HepG2 (cell line): ENCODE measurements around the gene CALR. TPM values are rescaled to one million over a fixed set of nuclear protein-coding genes. Genes with fewer than 3 reads are reported as not detected.

Source experiments
- BHLHE40 ChIP-seq: IDR thresholded peaks from 2 replicates; pipeline ENCODE4 v1.6.1; 2011; ENCODE audit warnings: low read length, improper control_type of control experiment
- DNMT1 ChIP-seq: sonication (generic); formaldehyde crosslinking; IDR thresholded peaks from 2 replicates; pipeline ENCODE4 v1.5.1; 2020; ENCODE audit warnings: mild to moderate bottlenecking, missing genetic modification reagents
- KAT7 ChIP-seq: IDR thresholded peaks from 2 replicates; pipeline ENCODE4 v1.6.1; 2018; ENCODE audit warnings: borderline replicate concordance, missing compliant biosample characterization
- KMT2A ChIP-seq: sonication (generic); formaldehyde crosslinking; IDR thresholded peaks from 2 replicates; pipeline ENCODE4 v1.4.0; 2020; ENCODE audit warnings: missing genetic modification reagents
- NRL ChIP-seq: sonication (generic); formaldehyde crosslinking; IDR thresholded peaks from 2 replicates; pipeline ENCODE4 v1.5.0; 2020; ENCODE audit warnings: missing genetic modification reagents, mild to moderate bottlenecking, moderate library complexity, borderline replicate concordance
- RXRB ChIP-seq: IDR thresholded peaks from 2 replicates; pipeline ENCODE4 v1.6.1; 2016; ENCODE audit warnings: borderline replicate concordance, missing genetic modification reagents, missing compliant biosample characterization
- TEAD2 ChIP-seq: sonication (generic); formaldehyde crosslinking; IDR thresholded peaks from 2 replicates; pipeline ENCODE4 v1.9.0; 2021; ENCODE audit warnings: missing genetic modification reagents
- ZKSCAN1 ChIP-seq: fragments of 150-350 bp; IDR thresholded peaks from 2 replicates; pipeline ENCODE4 v1.6.1; 2014; ENCODE audit warnings: low read length
- ZNF235 ChIP-seq: sonication (generic); formaldehyde crosslinking; IDR thresholded peaks from 2 replicates; pipeline ENCODE4 v1.8.1; 2023; ENCODE audit warnings: mild to moderate bottlenecking, missing genetic modification reagents, borderline replicate concordance
- ZNF263 ChIP-seq: sonication (generic); formaldehyde crosslinking; IDR thresholded peaks from 2 replicates; pipeline ENCODE4 v1.4.0; 2020; ENCODE audit warnings: missing genetic modification reagents
- ZNF605 ChIP-seq: sonication (generic); formaldehyde crosslinking; IDR thresholded peaks from 2 replicates; pipeline ENCODE4 v1.8.0; 2022; ENCODE audit warnings: mild to moderate bottlenecking, missing genetic modification reagents
- ZNF674 ChIP-seq: sonication (generic); formaldehyde crosslinking; IDR thresholded peaks from 2 replicates; pipeline ENCODE4 v1.5.0; 2020; ENCODE audit warnings: low read depth, mild to moderate bottlenecking, missing genetic modification reagents
- ZNF816 ChIP-seq: sonication (generic); formaldehyde crosslinking; IDR thresholded peaks from 2 replicates; pipeline ENCODE4 v1.8.0; 2022; ENCODE audit warnings: missing genetic modification reagents, mild to moderate bottlenecking, borderline replicate concordance
- ZSCAN9 ChIP-seq: IDR thresholded peaks from 2 replicates; pipeline ENCODE4 v1.6.1; 2016; ENCODE audit warnings: borderline replicate concordance
- polyA plus RNA-seq, 8 experiments: library from polyadenylated mRNA; depleted of rRNA in 3 of 8; stranded (reverse) in 7 of 8; unstranded in 1 of 8; fragments of >200 nt; fragmentation: Illumina TruSeq in 4 of 8; extraction: Trizol in 4 of 8; gene quantifications; 2 replicates each; pipeline versions ENCODE4 v1.2.1 to v1.2.3, GENCODE V29; 2011 to 2016; ENCODE audit warnings: low read depth in 4 of 8, missing spikeins in 1 of 8, mixed read lengths in 1 of 8; ENCODE audit not compliant: insufficient read depth in 1 of 8
- total RNA-seq, 5 experiments: library from RNA; depleted of rRNA; stranded (reverse); fragments of >200 nt; fragmentation: Illumina TruSeq; extraction: Trizol; gene quantifications; 2 replicates each; pipeline ENCODE4 v1.2.3, GENCODE V29; 2016; ENCODE audit warnings: low read depth in 1 of 5
- TF ChIP-seq, protein P1 (sequence below): IDR thresholded peaks from 2 replicates; pipeline ENCODE4 v1.6.1; 2016; ENCODE audit warnings: control low read depth
- TF ChIP-seq, protein P2 (sequence below): sonication (generic); formaldehyde crosslinking; IDR thresholded peaks from 2 replicates; pipeline ENCODE4 v1.8.0; 2022; ENCODE audit warnings: mild to moderate bottlenecking, missing genetic modification reagents, moderate library complexity
- TF ChIP-seq, protein P3 (sequence below), 2 experiments: sonication (generic) in 1 of 2; formaldehyde crosslinking in 1 of 2; IDR thresholded peaks; 2 replicates each; pipeline versions ENCODE4 v1.5.1 to v1.6.1; 2011 to 2020; ENCODE audit warnings: borderline replicate concordance in 1 of 2, low read depth in 1 of 2, low read length in 1 of 2, mild to moderate bottlenecking in 1 of 2, missing genetic modification reagents in 1 of 2, moderate library complexity in 1 of 2
- TF ChIP-seq, protein P4 (sequence below): sonication (generic); formaldehyde crosslinking; IDR thresholded peaks from 2 replicates; pipeline ENCODE4 v1.4.0; 2020; ENCODE audit warnings: missing genetic modification reagents
- TF ChIP-seq, protein P5 (sequence below): sonication (generic); formaldehyde crosslinking; IDR thresholded peaks from 2 replicates; pipeline ENCODE4 v1.4.0; 2020; ENCODE audit warnings: mild to moderate bottlenecking, missing genetic modification reagents
- TF ChIP-seq, protein P6 (sequence below): sonication (generic); formaldehyde crosslinking; IDR thresholded peaks from 2 replicates; pipeline ENCODE4 v1.4.0; 2020; ENCODE audit warnings: mild to moderate bottlenecking, missing genetic modification reagents

Gene CALR
- total and polyA plus RNA-seq, 2 of the 13 experiments (the other 11 are each of a cell fraction or from before 2014, with no cell fraction given), result 898 to 934 TPM

DNA sequence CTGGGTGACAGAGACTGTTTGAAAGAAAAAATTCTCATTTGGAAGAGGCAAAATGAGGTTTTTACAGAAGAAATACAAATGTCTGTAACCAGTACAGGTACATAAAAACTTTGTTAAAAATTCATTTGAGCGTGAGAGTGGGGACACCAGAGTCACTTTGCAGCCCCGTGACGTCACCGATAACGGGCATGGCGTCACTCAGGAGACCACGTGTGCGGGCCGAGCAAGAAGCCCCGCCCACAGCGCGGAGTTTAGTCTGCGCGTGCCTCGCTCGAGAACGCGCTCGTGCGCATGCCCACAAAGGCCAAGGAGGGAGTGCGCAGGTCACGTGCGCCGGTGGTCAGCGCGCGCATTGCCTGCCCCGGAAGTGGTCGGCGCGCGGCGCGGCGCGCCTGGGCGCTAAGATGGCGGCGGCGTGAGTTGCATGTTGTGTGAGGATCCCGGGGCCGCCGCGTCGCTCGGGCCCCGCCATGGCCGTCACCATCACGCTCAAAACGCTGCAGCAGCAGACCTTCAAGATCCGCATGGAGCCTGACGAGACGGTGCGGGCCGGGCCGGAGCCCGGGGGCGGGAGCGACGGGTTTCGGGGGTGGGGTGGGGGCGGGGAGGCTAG is 7.2 kb downstream of the CALR start, which contains the start of gene RAD23A (continued):
- TF ChIP-seq, protein P1, sequence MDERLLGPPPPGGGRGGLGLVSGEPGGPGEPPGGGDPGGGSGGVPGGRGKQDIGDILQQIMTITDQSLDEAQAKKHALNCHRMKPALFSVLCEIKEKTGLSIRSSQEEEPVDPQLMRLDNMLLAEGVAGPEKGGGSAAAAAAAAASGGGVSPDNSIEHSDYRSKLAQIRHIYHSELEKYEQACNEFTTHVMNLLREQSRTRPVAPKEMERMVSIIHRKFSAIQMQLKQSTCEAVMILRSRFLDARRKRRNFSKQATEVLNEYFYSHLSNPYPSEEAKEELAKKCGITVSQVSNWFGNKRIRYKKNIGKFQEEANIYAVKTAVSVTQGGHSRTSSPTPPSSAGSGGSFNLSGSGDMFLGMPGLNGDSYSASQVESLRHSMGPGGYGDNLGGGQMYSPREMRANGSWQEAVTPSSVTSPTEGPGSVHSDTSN (CRISPR knock-in tag), result no peak
- TF ChIP-seq, protein P2, sequence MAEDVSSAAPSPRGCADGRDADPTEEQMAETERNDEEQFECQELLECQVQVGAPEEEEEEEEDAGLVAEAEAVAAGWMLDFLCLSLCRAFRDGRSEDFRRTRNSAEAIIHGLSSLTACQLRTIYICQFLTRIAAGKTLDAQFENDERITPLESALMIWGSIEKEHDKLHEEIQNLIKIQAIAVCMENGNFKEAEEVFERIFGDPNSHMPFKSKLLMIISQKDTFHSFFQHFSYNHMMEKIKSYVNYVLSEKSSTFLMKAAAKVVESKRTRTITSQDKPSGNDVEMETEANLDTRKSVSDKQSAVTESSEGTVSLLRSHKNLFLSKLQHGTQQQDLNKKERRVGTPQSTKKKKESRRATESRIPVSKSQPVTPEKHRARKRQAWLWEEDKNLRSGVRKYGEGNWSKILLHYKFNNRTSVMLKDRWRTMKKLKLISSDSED (CRISPR knock-in tag), result no peak
- TF ChIP-seq ZNF674 (CRISPR knock-in tag), result no peak
- peak; percentile 100 for TF ChIP-seq BHLHE40
- TF ChIP-seq, protein P3, sequence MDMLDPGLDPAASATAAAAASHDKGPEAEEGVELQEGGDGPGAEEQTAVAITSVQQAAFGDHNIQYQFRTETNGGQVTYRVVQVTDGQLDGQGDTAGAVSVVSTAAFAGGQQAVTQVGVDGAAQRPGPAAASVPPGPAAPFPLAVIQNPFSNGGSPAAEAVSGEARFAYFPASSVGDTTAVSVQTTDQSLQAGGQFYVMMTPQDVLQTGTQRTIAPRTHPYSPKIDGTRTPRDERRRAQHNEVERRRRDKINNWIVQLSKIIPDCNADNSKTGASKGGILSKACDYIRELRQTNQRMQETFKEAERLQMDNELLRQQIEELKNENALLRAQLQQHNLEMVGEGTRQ (IDR thresholded peaks at IDR 0.05; ENCODE audit: low read depth, low read length), result peak; percentile 97
- TF ChIP-seq, protein P3 (CRISPR knock-in tag; IDR thresholded peaks at IDR 0.05; ENCODE audit: borderline replicate concordance), result peak; percentile 98; the same call in 1 of the 2 replicates
- TF ChIP-seq, protein P4, sequence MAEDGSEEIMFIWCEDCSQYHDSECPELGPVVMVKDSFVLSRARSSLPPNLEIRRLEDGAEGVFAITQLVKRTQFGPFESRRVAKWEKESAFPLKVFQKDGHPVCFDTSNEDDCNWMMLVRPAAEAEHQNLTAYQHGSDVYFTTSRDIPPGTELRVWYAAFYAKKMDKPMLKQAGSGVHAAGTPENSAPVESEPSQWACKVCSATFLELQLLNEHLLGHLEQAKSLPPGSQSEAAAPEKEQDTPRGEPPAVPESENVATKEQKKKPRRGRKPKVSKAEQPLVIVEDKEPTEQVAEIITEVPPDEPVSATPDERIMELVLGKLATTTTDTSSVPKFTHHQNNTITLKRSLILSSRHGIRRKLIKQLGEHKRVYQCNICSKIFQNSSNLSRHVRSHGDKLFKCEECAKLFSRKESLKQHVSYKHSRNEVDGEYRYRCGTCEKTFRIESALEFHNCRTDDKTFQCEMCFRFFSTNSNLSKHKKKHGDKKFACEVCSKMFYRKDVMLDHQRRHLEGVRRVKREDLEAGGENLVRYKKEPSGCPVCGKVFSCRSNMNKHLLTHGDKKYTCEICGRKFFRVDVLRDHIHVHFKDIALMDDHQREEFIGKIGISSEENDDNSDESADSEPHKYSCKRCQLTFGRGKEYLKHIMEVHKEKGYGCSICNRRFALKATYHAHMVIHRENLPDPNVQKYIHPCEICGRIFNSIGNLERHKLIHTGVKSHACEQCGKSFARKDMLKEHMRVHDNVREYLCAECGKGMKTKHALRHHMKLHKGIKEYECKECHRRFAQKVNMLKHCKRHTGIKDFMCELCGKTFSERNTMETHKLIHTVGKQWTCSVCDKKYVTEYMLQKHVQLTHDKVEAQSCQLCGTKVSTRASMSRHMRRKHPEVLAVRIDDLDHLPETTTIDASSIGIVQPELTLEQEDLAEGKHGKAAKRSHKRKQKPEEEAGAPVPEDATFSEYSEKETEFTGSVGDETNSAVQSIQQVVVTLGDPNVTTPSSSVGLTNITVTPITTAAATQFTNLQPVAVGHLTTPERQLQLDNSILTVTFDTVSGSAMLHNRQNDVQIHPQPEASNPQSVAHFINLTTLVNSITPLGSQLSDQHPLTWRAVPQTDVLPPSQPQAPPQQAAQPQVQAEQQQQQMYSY (CRISPR knock-in tag), result peak; percentile 56; the same call in 1 of the 2 replicates
- TF ChIP-seq ZSCAN9 (CRISPR knock-in tag), result peak; percentile 55; the same call in 1 of the 2 replicates
- 0 out of 2 replicates have a peak, but pooled peaks have one; percentile 60 for TF ChIP-seq ZNF816
- no peak for TF ChIP-seq TEAD2 (CRISPR knock-in tag)
- peak; percentile 71; the same call in 1 of the 2 replicates for TF ChIP-seq ZNF605 (CRISPR knock-in tag)
- TF ChIP-seq ZNF235 (CRISPR knock-in tag), result no peak
- TF ChIP-seq KAT7 (CRISPR knock-in tag), result peak; percentile 76; the same call in 1 of the 2 replicates
- TF ChIP-seq RXRB (CRISPR knock-in tag), result peak; percentile 69
- TF ChIP-seq, protein P5, sequence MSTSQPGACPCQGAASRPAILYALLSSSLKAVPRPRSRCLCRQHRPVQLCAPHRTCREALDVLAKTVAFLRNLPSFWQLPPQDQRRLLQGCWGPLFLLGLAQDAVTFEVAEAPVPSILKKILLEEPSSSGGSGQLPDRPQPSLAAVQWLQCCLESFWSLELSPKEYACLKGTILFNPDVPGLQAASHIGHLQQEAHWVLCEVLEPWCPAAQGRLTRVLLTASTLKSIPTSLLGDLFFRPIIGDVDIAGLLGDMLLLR (CRISPR knock-in tag), result peak; percentile 55; the same call in 1 of the 2 replicates
- TF ChIP-seq DNMT1 (CRISPR knock-in tag), result no peak
- TF ChIP-seq ZNF263 (CRISPR knock-in tag), result peak; percentile 58
- TF ChIP-seq KMT2A (CRISPR knock-in tag), result peak; percentile 32; the same call in 1 of the 2 replicates
- TF ChIP-seq NRL (CRISPR knock-in tag), result no peak; the same call in 1 of the 2 replicates
- TF ChIP-seq ZKSCAN1, result 0 out of 2 replicates have a peak, but pooled peaks have one; percentile 18
- TF ChIP-seq, protein P6, sequence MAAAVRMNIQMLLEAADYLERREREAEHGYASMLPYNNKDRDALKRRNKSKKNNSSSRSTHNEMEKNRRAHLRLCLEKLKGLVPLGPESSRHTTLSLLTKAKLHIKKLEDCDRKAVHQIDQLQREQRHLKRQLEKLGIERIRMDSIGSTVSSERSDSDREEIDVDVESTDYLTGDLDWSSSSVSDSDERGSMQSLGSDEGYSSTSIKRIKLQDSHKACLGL, result peak; percentile 80
